ENCODE data around the gene VPS13D. TPM values are rescaled to one million over a fixed set of nuclear protein-coding genes. Genes with fewer than 3 reads are reported as not detected.

Gene VPS13D
- total RNA-seq, 1 experiment from 2014 or later: 16.0 TPM

GRCh38 chr1:12341667-12342066 is 111.8 kb downstream of the VPS13D start:
- in situ Hi-C loops (cut with HindIII; ENCODE audit: low pct_unique_long_range_greater_than_20kb, low sequenced_read_pairs): no loop called here
- no peak for DNase-seq (ENCODE audit: low read depth)

DNA sequence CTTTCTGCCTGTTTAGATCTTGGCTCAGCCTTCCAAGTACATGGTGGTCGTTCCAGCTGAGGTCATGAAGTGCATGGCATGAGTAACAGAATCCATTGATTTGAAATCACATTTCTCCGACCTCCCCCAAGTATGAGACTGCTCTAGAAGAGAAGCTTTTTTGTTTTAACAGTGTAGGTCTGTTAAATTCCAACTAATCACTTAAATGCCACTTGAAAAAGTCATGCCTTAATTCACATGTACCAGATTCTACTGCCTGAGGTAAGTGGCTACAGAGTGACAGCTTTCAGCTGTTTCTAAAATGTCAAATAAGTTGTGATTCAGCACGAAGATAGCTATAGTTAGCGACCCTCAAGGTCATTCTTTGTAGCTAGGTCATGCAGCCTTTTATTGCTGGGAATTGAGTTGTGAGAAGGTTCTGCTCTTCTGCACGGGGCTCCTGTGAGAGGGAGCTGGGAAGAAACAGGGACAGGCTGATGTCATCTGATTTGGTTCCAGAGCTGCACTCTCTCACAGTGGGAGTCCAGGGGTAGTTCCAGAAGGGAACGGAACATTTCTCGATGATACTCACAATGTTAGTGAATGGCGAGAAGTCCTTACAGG is 112.7 kb downstream of the VPS13D start:
- in situ Hi-C loops (cut with HindIII; ENCODE audit: low pct_unique_long_range_greater_than_20kb, low sequenced_read_pairs): no loop called here
- no peak for DNase-seq (ENCODE audit: low read depth)

DNA sequence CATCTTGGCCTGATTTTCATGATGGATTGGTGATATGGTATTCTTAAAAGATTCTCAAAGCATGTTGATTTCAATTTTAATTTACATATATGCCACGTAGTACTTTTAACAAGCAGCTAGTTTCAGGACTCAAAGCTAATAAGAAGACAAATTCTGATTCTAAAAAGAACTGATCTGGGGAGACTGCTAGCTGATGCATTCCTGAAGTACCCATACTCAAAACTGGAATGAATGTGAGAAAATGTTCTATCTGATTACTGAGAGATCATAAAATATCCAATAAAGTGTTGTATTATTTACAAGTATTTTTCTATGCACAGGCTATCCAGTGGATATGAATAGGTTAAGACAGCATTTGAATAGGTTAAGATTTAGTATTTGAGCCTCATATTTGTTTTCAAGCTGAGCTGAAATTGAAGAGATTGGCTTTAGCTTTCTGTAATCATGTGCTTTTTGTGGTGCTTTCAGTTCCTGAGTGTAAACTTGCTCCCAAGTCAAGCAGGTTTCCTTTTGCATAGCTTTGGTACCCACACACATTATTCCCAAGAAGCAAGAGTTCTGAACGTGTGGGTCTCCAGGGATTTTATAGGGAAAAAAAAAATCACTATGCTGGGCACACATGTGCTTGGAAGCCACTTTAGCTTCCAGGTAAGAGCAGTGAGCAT is 114.1 kb downstream of the VPS13D start:
- in situ Hi-C loops (cut with HindIII; ENCODE audit: low pct_unique_long_range_greater_than_20kb, low sequenced_read_pairs): no loop called here
- DNase-seq (ENCODE audit: low read depth): no peak

- DNase-seq (ENCODE audit: low read depth): no peak
- in situ Hi-C loops (cut with HindIII; ENCODE audit: low pct_unique_long_range_greater_than_20kb, low sequenced_read_pairs): no loop called here
Measured at GRCh38 chr1:12344596-12345349, 114.9 kb downstream of the VPS13D start.

DNA sequence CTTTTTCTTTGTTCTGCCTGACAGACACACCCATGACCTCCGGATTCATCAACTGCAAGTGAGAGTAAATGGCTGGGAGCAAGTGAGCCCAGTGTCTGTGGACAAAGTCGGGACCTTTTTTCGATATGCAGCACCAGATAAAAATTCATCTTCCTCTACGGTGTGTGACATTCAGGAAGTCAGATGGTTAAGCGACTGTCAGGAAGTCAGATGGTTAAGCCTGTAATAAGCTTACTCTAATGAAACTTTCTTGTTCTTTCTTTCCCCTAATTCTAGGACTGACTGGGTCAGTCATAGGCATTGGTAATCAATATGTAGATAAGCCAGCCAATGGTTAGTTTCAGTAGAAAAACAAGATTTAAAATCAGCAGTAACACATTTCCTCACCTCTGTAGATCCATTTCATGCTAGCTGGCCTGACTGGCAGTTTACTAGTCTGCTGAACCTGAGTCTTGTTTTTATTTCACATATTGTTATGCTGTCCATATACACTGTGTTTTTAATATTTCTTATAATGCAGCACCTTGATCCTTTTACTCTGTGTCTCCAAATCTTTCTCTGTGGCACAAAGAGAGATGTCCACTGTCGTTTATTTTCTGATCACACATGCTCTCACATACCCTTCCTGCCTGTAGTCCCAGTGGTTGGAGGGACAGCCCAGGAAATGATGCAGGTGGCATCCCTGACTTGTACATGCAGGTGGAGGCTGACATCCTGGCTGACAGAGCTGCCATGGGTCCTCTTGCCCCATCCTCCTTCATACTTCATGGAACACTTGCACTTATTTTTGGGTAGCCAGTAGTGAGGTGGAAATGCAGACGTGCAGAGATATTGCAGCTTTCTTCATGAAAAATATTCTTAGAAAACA is 115.8 kb downstream of the VPS13D start:
- in situ Hi-C loops (cut with HindIII; ENCODE audit: low pct_unique_long_range_greater_than_20kb, low sequenced_read_pairs): no loop called here
- no peak for DNase-seq (ENCODE audit: low read depth)

- DNase-seq (ENCODE audit: low read depth): no peak
- in situ Hi-C loops (cut with HindIII; ENCODE audit: low pct_unique_long_range_greater_than_20kb, low sequenced_read_pairs): no loop called here
Measured at GRCh38 chr1:12346483-12347151, 116.8 kb downstream of the VPS13D start.

- in situ Hi-C loops (cut with HindIII; ENCODE audit: low pct_unique_long_range_greater_than_20kb, low sequenced_read_pairs): no loop called here
- no peak for DNase-seq (ENCODE audit: low read depth)
Measured at GRCh38 chr1:12348113-12348512, 118.3 kb downstream of the VPS13D start.

GRCh38 chr1:12353981-12354380 is 124.2 kb downstream of the VPS13D start:
- in situ Hi-C loops (cut with HindIII; ENCODE audit: low pct_unique_long_range_greater_than_20kb, low sequenced_read_pairs): no loop called here
- DNase-seq (ENCODE audit: low read depth): no peak

DNA sequence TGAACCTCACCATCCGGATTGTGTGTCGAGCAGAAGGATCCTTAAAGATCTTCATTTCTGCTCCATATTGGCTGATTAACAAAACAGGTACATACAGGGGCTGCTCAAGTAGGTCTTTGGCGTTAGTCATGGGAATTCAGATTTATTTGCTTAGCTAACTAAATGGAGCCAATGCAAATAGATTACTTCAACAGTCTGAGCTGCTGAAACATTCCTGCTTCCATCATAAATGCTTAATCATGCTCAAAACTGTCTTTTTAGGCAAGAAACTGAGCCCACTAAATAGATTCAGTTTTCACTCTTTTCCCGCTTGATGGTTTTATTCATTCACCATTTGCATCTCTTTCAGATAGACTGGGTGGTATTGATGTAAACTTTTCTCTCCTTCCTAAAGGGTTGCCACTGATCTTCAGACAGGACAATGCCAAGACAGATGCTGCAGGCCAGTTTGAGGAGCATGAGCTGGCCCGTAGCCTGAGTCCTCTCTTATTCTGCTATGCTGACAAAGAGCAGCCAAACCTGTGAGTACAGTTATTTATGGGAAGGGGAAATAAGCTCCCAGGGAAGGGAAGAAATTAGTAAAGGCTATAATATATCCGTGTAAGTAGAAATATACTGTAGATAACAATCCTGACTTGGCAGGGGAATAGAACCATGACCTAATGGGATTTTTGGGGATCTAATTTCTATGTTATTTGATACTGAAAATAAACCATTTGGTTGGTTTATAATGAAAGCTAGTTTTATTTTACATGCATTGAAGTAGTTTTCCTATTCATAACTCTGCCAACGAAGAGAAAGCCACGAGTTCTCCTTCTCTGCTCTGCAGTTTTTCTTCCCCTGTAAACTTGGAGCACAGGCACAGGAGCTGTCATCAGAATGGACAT is 126.4 kb downstream of the VPS13D start:
- DNase-seq (ENCODE audit: low read depth): peak; percentile 37
- in situ Hi-C loops (cut with HindIII; ENCODE audit: low pct_unique_long_range_greater_than_20kb, low sequenced_read_pairs): no loop called here

GRCh38 chr1:12358499-12358898 is 128.7 kb downstream of the VPS13D start:
- in situ Hi-C loops (cut with HindIII; ENCODE audit: low pct_unique_long_range_greater_than_20kb, low sequenced_read_pairs): no loop called here

GRCh38 chr1:12359359-12360133 is 129.7 kb downstream of the VPS13D start:
- in situ Hi-C loops (cut with HindIII; ENCODE audit: low pct_unique_long_range_greater_than_20kb, low sequenced_read_pairs): no loop called here

More at GRCh38 chr1:12358499-12358898, 128.7 kb downstream of the VPS13D start:
- DNase-seq (ENCODE audit: low read depth): no peak

GRCh38 chr1:12368646-12369045 is 138.8 kb downstream of the VPS13D start:
- DNase-seq (ENCODE audit: low read depth): no peak
- in situ Hi-C loops (cut with HindIII; ENCODE audit: low pct_unique_long_range_greater_than_20kb, low sequenced_read_pairs): no loop called here

More at GRCh38 chr1:12359359-12360133, 129.7 kb downstream of the VPS13D start:
- DNase-seq (ENCODE audit: low read depth): no peak

DNA sequence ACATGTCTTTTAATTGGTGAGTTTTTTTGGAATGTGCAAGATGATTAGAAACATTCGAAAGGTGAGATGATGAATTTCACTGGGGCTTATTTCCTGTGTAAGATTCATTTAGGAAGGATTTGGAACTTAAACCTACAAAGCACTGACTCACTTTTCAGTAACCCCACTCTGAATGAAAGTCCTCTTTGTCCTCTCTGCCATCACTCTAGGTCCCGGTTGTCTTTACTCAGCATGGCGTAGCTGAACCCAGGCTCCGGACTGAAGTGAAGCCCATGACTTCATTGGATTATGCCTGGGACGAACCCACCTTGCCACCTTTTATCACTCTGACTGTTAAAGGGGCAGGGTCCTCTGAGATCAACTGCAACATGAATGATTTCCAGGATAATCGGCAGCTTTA is 139.4 kb downstream of the VPS13D start:
- in situ Hi-C loops (cut with HindIII; ENCODE audit: low pct_unique_long_range_greater_than_20kb, low sequenced_read_pairs): no loop called here
- DNase-seq (ENCODE audit: low read depth): no peak

DNA sequence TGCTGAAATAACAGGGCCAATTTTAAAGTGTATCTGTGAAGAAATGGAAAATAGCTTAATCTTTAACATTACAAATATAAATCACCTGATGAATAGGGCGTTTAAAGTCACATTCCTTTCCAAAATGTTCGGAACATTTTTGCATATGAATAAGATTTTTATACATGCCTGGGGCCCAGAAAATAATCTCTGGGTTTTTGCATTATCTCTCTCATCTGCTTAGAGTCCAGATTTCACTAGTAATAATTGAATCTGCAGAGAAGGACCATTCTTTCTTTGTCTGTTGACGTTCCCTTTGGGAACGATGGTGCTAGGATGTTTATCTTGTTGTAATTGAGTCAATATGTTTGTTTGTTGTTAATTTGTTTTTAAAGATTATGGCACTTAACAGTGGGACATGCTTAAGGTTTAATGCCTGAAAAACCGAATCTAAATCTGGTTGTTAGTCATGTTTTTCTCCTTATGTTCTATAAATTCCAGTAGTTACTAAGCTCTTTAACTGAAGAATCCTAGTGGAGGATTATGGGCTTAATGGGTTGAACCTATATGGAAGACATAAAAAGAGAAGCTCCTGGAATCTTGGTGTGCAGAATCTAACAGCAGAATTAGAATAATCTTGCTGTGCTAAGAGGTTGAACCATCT is 140.6 kb downstream of the VPS13D start:
- in situ Hi-C loops (cut with HindIII; ENCODE audit: low pct_unique_long_range_greater_than_20kb, low sequenced_read_pairs): no loop called here
- no peak for DNase-seq (ENCODE audit: low read depth)

DNA sequence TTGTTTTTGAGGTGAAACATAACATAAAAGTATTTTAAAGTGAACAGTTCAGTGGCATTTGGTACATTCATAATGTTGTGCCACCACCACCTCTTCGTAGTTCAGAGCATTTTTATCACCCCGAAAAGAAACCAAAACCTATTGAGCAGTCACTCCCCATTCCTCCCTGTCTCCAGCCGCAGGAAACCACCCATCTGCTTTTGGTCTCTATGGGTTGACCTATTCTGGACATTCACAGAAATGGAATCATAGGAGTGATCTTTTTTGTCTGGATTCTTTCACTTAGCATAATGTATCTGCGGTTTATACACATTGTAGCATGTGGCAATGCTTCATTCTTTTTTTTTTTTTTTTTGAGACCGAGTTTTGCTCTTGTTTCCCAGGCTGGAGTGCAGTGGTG is 141.2 kb downstream of the VPS13D start:
- in situ Hi-C loops (cut with HindIII; ENCODE audit: low pct_unique_long_range_greater_than_20kb, low sequenced_read_pairs): no loop called here
- no peak for DNase-seq (ENCODE audit: low read depth)

GRCh38 chr1:12372180-12372579 is 142.3 kb downstream of the VPS13D start:
- in situ Hi-C loops (cut with HindIII; ENCODE audit: low pct_unique_long_range_greater_than_20kb, low sequenced_read_pairs): no loop called here
- DNase-seq (ENCODE audit: low read depth): no peak

Data from Caki2 (cell line).